ENCODE measurements around the gene CTNS. TPM values are rescaled to one million over a fixed set of nuclear protein-coding genes. Genes with fewer than 3 reads are reported as not detected.
A peak's percentile ranks its signal among the peaks of the same experiment; 100 is the strongest.

CTNS gene
- total RNA-seq, 1 donor from 2014 or later, result 13.1 TPM

DNA sequence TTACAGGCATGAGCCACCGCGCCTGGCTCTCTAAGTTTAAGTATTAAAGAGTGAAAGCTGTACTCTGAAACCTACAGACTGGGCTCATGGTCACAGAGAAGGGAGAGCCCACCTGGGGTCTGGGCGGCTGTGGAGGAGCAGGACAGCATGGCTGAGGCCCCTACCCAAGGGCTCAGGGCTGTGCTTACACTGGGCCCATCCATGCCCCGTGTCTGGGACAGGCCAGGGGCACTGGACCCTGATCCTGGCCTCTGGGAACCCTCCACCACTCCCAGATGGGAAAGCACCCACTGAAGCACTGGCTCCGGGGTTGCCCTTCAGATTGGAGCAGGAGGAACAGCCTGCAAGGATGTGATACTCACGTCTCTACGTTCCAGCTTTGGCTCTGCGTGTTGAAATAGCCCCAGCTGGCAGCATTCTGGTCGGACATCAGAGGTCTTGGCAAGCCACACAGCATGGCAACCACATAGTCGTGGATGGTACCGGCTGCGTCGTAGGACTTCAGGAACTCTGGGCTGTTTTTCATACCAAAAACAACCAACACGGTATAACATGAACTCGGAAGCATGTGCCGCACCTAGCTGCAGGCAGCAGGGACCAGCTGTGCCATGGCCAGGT, 13.5 kb upstream of the CTNS start:
- no peak for DNase-seq (ENCODE audit: low read depth, low spot score)

DNA sequence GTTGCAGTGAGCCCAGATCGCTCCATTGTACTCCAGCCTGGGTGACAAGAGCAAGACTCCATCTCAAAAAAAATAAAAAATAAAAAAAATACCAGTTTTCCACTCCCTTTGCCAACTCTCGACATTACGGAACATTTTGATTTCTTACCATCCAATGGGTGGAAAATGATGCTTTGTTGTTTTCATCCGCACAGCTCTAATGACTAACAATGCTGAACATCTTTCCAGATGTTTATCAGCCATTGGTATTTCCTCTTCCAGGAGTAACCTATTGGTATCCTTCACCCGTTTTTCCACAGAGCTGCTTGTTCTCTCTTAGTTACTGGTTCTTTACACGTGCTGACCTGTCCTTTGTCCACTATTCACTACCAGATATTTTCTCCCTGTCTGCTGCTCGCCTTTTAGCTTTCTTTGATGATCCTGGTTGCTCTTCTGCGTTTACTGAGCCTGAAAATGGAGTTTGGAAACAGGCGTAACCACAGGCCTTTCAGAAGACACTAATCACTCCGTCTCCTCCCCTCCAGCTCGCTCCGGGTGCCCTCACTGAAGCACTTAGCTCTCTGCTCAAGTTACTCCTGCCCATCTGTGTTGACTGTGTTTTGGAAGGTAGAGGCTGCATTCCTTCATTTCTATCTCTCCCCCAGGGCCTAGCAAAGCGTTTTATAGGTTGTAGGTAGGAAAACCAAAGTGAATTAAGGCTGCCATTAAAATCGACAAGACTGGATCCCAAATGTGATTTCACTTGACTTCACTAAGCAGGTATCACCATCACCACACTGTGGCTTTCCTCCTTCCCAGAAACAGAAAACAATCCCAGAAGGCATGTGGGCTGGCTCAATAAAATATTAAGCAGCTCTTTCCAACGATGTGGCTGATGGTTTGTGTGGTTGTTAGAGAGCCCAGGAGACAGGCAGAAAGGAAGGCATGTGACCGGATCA, 9.5 kb upstream of the CTNS start:
- no peak for DNase-seq (ENCODE audit: low read depth, low spot score)

DNA sequence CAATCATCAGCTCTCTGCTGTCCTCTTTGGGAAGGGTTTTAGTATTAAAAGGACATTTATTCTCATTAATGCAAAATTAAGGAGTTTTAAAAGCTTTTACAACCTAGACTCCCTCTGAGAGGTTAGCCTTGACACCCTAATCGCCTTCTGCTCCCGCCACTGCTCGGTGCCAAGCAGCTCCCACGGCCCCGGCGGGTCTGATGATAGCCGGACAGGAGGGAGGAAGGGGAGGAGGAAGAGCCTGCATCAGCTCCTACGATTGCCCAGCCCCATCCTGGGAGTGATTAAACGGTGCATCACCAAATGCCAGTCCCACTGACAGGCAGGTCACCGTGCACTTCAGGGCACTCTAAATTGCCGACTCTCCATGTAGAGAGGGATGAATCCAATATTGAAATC, 8.8 kb upstream of the CTNS start:
- no peak for DNase-seq (ENCODE audit: low read depth, low spot score)

DNA sequence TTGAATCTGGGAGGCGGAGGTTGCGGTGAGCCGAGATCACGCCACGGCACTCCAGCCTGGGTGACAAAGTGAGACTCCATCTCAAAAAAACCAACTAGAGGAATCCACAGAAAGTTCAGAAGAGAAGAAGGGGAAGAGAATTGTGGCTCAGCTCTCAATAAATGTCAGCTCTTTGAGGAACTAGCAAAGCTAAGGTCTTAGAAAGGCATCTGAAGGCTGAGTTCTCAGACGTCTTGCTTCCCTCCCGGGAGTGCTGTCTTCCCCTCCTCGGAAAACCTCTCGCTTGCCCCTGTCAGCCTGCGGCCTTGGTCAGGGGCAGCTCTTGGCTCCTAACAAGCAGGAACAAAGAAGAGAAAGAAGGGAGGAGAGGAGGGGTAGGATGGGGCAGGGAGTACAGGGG, 5.8 kb upstream of the CTNS start:
- no peak for DNase-seq (ENCODE audit: low read depth, low spot score)

DNA sequence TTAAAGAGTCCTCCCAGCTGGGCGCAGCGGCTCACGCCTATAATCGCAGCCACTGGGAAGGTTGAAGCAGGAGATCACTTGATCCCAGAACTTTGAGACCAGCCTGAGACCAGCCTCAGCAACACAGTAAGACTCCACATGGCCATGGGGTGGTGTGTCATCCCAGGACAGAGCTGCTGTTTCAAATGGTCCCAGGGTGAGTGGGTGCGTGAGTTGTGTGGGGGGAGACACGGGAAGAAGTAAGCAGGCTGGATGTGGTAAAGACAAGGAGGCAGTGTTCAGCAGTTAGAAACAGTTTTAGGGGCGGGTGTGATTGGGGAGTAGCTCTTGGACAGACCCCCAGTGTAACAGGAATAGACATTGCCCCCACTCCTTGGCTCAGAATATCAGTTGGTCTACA, 4.3 kb upstream of the CTNS start:
- DNase-seq (ENCODE audit: low read depth, low spot score), result no peak

- DNase-seq (ENCODE audit: low read depth, low spot score), result no peak
These were observed 946 bp upstream of the CTNS start for GRCh38 chr17:3635474-3636153.

- no peak for DNase-seq (ENCODE audit: low read depth, low spot score)
These were observed 381 bp downstream of the CTNS start for GRCh38 chr17:3636908-3637373.

DNA sequence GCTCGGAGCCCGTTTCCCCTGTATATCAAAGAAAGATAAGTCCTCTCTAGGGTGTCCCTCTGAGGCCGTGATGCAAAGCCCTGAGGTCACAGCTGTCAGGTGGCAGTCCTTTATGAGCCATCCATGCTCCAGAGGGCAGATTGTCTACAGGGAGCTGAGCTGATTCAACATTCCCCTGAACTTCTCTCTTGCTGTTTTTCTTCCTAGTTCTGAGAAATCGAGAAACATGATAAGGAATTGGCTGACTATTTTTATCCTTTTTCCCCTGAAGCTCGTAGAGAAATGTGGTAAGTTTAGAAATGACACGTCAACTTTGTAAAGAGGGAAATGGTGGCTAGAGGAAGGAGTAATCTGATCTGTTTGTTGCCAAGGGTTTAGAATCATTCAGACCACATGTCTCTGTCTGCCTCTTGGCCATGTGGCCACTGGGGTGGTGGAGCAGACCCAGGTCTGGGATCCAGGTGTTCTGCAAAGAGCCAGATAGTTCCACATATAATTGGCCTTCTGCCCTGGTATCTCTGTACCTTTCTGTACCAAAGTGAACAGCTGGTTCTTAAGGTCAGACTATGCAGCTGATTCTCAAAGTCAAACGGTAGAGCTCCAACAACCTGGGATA, 3.5 kb downstream of the CTNS start:
- DNase-seq (ENCODE audit: low read depth, low spot score), result no peak

- no peak for DNase-seq (ENCODE audit: low read depth, low spot score)
These were observed 4.5 kb downstream of the CTNS start for GRCh38 chr17:3641014-3641413.

- DNase-seq (ENCODE audit: low read depth, low spot score), result no peak
These were observed 5.3 kb downstream of the CTNS start for GRCh38 chr17:3641717-3642486.

GRCh38 chr17:3643889-3644349, 7.4 kb downstream of the CTNS start:
- no peak for DNase-seq (ENCODE audit: low read depth, low spot score)

GRCh38 chr17:3645310-3645709, 8.8 kb downstream of the CTNS start:
- no peak for DNase-seq (ENCODE audit: low read depth, low spot score)

DNA sequence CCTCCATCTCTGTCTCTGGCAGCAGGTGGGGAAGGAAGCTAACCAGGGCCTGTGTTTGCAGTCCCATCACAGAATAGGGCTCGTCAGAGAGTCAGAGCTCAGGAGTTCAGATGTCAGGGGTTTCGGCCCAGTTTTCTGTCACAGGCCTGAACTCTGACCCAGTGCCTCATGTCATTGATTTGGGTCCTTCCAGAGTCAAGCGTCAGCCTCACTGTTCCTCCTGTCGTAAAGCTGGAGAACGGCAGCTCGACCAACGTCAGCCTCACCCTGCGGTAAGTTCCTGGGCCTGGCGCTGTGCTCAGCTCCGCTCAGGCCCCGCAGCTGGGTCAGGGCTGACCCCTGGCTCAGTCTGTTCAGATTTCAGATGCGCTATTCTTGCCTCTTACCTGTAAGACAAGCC, 10.7 kb downstream of the CTNS start:
- DNase-seq (ENCODE audit: low read depth, low spot score), result no peak

DNA sequence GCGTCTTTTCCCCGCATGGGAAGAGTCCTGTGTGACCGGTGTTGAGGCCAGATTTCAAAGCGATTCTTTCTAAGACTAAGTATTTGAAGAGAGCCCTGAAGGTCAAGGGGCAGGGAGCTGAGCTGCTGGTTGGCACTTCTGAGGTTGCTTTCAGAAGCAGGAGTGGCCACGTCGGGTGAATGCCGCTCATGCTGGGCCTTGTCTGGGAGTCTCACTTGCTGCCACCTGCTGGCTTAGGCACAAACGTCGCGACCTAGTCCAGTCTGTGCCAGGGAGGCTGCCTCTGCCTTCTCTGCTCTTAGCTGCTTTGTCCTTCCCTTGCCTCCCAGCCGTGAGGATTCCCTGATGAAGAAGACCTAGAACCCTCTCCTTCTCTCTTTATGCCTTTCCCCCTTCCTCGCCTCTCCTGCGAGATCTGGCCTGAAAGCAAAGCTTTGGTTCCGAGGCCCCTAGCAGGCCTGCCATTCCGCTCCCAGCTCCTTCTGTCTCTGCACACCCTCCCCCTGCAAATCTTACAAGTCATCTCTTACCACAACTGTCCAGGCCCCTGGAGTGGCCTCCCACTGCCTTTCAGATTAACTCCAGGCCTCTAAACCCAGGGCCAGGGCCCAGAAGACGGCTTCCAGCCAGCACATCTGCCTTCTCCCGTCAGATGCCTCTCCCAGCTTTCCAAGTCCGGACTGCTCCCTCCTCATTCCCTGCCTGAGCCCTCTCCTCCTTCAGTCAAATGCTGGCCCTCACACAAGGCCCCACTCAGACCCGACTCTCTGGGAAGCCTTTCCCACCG, 11.4 kb downstream of the CTNS start:
- DNase-seq (ENCODE audit: low read depth, low spot score), result peak; percentile 19

- DNase-seq (ENCODE audit: low read depth, low spot score), result no peak
These were observed 19.2 kb downstream of the CTNS start for GRCh38 chr17:3655766-3656165.

GRCh38 chr17:3656353-3656752, 19.8 kb downstream of the CTNS start:
- no peak for DNase-seq (ENCODE audit: low read depth, low spot score)

GRCh38 chr17:3656755-3657587, 20.4 kb downstream of the CTNS start:
- no peak for DNase-seq (ENCODE audit: low read depth, low spot score)

DNA sequence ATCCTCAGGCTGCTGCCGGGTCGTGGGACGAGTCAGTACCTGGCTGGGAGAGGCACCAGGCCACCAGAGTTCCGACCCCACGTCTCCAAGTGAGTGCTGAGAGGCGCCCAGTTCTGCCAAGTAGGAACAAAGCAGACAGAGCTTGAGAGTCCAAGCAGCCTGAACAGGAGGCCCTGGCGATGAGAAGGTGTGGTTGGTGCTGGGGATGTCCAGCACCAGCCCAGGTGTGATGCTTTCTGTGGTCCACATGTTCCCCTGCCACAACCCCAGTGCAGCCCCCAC, 21.0 kb downstream of the CTNS start:
- no peak for DNase-seq (ENCODE audit: low read depth, low spot score)

All from pulmonary artery endothelial cell (primary cell).